GM21786 (cell line): ENCODE results near the gene KLHL36.
"Not testable (repeated sequence)": the region's sequence is repeated elsewhere in the genome, so short reads cannot be mapped to it uniquely, and the experiment has no call there.

Source experiments
- ATAC-seq: cut with Tn5 transposase; IDR thresholded peaks from one replicate; pipeline ENCODE4 v1.9.1; 2021; ENCODE audit not compliant: unreplicated experiment

The KLHL36 gene

DNA sequence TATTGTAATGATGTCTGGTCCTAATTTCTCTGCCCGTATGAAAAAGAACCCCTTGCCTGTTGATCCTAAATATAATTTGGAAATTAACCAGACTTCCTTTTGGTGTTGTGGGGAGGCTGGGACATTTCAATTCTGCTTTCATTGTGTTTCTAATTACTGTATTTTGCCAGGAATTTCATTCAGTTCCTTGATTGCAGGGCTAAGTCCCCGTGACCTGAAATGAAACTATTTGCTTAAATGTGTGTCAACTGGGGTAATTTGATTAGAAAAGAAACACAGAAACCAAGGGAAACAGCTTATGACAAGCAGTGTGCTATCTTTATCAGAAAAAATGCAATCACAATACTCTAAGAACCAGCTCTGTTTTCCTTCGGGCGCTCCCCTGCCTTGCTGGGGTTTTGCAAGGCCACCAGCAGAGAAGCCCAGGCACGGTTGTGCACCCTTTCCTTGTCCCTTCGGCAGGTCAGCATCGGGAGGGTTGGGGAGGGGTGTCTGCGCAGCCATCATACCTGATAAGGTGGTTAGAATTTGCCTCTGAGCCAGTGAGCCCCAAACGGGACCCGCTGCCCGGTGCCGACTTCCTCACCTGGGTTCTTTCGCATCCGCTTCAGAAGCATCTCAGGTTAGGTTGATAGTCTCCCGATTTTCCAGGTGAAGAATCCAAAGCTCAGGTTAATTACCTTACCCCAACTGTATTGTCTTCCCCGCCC is 19.4 kb downstream of the KLHL36 start:
- no peak for ATAC-seq

DNA sequence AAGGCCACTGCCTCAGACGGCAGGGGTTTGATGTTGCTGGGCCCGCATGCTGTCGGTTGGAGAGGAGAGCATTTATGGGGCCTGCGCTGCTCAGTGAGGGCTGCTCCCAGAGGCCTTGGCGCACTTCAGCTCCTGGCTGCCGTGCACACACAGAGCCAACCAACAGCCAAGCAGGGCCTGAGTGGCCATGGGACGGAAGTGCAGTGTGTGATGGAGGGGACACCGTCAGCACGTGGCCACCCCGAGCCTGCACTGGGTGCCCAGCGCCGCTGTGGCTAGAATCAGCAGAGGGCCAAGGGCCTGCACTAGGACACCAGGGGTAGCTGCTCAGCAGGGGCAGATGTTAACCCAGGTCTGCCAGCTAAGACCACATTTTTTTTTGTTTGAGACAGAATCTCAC is 21.8 kb downstream of the KLHL36 start:
- ATAC-seq, result no peak

DNA sequence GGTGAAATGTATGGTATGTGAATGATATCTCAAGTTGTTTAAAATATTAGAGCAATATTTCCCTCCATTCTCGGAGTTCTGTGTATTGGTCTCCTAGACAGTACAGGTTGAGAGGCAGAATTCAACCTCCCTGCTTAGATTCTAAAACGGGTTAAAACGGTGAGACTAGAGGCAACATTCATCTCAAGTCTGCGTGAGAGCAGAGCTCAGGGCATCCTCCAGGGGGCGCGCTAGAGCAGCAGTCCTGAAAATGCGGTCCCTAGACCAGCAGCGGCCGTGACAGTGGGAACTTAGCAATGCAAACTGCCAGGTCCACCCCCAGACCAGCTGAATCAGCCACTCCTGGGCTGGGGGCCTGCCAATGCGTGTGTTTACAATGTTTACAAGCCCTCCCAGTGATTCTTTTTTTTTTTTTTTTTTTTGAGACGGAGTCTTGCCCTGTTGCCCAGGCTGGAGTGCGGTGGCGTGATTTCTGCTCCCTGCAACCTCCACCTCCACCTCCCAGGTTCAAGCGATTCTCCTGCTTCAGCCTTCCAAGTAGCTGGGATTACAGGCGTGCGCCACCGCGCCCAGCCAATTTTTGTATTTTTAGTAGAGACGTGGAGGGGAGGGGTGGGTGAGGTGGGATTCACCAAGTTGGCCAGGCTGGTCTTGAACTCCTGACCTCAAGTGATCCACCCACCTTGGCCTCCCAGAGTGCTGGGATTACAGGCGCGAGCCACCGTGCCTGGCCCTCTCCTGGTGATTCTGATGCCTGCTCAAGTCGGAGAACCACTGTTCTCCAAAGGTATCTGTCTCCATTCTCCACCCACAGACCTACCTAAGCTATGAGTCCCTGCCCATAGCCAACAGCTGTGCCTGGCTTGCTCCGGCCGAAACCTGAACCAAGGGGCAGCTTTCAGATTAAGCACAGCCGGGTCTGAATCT is 24.2 kb downstream of the KLHL36 start:
- no peak for ATAC-seq

DNA sequence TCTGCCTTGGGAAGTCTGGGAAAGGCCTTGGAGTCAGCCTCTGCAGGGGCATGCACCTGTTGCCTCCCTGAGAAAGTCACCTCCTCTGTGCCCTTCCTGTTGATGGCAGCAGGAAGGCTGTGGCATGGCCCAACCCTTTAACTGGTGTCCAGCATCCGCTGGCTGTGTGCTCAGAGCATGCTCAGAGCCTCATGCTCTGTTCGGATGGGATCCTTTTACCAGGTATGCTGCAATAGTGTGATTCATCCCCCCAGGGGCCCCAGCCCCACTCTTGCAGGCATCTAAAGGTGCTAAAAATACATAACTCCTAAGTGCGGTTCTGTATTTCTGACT is 24.9 kb downstream of the KLHL36 start:
- ATAC-seq, result no peak

DNA sequence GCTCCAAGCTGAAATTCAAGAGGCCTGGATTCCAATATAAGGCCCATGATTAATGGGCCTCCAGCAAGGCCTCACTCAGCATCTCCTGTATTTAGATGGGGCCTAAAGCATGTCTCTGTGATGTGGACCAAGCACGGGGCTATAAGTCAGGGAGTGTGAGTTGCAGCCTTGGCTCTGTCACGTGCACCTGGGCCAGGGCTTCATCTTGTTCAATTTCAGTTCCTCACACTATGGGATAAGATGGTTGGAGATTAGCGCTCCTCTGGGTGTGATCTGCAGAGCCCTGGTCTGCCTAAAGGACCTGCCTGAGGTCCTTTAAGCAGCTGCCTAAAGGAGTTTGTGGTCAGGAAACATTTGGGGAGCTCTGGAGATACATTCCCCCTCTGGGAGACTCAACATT is 25.2 kb downstream of the KLHL36 start:
- no peak for ATAC-seq

DNA sequence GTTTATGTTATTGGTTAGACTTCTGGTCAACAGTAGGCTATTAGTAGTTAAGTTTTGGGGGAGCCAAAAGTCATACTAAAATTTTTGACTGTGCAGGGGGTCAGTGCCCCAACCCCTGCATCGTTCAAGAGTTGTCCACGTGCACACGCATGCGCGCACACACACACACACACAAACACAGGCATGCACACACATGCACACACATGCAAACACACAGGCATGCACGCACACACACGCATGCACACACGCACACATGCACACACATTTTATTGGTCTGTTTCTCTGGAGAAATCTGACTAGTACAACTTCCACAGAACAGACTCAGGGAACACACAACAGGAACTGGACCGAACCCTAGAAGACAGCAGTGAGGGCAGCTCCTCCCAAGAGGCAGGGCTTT is 27.1 kb downstream of the KLHL36 start:
- no peak for ATAC-seq

DNA sequence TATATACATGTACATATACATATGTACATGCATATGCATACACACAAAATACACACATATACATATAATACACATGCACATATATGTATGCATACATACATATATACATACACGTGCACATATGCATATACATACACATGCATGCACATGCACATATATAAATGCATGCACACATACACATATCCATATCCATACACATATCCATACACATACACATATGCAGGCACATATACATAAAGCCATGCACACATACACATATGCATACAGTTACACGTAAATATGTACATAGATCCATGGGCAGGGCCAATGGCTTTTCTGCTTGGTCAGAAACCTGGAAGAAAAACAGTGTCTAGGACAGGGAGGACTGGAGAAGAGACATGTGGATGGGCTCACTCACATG is 27.6 kb downstream of the KLHL36 start:
- no peak for ATAC-seq

DNA sequence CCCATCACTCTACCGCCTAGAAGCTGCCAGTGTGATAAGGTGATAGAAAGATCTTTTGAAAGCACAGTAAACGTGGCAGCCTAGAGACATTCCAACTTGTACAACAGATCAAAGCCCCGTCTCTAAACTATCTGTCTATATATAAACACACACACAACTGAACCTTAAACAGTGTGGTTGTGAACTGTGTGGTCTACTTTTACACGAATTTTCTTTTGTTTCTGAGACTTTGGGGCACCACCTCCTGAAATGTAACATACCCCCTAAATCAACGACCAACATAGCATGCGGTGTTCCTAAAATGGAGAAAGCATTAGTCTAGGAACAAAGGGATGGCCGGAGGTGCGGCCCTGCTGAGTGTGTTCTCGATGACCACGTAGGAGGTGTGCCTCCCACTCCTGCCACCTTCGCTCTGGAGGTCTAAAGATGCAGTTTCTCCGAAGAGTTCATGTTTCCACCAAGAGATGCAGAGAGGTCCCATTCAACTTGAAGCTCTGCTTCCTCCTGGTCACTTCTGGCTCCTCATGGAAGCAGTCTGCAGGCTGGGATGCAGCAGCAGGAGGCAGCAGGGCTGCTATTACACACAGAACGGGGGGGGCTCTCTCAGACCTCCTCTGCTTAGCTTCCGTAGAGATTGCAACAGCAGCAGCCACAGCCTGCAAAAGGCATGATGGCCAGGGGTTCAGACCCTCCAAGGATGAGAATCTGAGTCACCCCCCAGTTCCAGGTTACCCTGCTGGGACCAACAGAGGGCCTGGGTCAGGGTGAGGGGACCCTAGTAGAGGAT is 28.9 kb downstream of the KLHL36 start:
- ATAC-seq, result no peak

DNA sequence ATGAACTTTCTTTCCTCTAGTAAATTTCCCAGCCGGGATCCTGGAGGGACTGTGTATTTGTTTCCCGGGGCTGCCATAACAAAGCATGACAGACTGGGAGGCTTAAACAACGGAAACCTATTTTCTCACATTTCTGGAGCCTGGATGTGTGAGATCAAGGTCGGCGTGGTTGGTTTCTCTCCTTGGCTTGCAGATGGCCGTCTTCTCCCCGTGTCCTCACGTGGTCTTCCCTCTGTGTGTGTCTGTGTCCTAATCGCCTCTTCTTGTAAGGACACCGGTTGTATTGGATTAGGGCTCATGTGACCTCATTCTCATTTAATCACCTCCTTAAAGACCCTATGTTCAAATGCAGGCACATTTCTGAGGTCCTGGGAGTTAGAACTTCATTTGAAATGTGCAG is 29.5 kb downstream of the KLHL36 start:
- ATAC-seq, result no peak

DNA sequence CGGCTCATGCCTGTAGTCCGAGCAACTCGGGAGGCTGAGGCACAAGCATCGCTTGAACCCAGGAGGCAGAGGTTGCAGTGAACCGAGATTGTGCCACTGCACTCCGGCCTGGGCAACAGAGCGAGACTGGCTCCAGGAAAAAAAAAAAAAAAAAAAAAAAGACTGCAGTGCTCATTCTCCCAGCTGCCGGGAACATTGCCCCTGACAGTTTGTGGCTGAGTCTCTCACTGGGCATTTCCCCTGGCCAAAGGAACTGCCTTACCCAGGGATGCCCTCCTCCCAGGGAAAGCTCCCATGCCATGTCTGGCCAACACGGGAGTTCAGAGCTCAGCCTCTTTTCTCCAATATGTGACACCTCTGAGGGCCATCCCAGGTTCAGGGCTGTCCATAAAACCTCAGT is 30.2 kb downstream of the KLHL36 start:
- no peak for ATAC-seq

DNA sequence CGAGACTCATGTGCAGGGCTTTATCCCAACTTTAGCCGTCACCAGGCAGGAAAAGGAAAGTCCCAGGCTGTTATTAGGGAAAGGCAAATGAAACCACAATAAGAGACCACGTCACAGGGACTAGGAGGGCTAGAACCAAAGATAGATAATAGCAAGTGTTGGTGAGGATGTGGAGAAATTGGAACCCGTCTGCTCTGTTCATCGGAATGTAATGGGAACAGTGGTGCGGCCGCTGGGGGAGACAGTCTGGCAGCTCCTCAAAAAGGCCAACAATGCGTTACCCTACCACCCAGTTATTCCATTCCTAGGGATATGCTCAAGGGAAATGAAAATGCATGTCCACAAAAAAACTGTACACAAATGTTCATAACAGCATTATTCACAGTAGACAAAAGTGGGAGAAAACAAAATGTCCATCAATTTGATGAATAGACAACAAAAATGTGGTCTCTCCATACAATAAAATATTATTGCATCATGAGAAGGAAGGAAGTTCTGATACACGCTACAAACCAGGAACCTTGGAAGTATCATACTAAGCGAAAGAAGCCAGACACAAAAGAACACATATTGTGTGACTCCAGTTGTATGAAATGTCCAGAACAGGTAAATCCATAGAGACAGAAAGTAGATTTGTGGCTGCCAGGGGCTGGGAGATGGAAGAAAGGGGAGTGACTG is 32.0 kb downstream of the KLHL36 start:
- no peak for ATAC-seq

DNA sequence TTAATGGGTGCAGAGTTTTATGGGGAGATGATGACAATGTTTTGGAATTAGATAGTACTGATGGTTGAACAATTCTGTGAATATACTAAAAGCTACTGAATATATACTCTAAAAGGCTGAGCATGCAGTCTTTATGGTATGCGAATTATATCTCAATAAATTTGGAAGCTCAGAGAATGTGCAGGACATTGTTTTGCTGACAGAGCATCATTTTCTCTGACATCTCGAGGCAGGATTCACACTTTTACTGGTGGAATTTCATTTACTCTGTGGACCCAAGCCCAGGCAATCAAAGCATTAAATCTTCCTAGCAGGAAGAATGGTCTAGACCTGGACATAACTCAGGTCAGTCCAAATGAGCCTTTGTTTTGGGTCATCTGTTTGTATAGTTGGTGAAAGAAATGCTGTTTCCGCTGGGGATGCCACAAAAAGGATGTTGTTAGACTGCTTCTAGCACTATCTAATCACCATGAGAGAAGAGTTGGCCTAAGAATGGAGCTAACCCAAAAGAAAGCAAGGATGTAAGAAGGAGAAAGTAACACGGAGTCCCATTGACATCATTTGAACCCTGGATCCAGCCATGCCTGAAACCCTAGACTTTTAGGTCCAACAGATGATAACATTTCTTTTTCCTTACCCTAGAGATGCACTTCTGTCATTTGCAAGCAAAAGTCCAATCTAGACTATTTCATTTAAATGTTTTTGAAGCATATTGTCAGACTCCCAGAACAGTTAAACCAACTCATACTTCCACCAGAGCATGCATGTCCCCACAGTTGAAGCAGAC is 32.7 kb downstream of the KLHL36 start:
- ATAC-seq, result no peak

DNA sequence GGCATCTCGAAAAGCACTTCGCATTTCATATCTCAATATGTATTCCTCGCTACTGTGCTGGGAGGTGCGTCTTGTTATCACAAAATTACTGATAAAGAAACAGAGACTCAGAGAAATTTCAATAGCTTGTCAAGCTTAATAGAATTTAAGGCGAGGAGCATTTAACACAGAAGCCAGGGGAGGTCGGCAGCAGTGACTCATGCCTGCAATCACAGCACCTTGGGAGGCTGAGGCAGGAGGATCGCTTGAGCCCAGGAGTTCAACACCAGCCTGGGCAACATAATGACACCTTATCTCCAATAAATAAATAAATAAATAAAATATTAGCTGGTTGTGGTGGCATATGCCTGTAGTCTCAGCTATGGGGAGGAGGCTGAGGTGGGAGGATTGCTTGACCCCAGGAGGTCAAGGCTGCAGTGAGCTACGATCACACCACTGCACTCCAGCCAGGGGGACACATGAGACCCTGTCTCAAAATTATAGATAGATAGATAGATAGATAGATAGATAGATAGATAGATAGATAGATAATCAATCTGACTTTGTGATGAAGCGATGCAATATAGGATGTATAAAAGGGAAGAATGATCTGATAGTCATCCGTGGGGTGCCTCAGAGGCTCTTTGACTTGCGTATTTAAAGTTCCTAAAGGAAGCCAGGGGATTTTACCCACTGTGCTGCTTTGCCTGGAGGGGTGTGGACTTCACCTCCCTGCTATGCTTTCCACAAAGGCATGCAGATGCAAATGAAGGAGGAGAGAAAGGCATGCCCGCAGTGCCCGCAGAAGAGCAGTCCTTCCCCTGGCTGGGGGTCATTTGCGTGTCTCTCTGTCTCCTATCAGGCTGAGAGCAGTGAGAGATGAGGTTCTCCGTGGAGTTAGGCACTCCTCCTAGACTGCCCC is 35.6 kb downstream of the KLHL36 start:
- no peak for ATAC-seq

DNA sequence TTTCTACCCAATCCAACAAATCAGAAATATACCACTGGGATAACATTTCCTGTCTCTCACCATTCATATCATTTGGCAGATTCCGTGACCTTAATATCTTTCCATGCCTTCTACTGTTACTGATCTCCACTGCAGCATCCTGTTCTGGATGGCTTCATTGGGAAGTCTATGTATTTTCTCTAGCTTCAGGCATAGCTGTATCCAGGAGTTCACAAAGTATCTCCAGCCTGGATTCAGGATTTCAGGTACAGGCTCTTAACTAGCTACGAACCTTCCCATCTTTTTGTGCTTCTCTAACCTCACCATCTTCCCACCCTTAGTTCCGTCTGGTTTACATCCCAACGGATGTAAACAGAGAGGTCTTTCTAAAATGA is 36.3 kb downstream of the KLHL36 start:
- ATAC-seq, result no peak

DNA sequence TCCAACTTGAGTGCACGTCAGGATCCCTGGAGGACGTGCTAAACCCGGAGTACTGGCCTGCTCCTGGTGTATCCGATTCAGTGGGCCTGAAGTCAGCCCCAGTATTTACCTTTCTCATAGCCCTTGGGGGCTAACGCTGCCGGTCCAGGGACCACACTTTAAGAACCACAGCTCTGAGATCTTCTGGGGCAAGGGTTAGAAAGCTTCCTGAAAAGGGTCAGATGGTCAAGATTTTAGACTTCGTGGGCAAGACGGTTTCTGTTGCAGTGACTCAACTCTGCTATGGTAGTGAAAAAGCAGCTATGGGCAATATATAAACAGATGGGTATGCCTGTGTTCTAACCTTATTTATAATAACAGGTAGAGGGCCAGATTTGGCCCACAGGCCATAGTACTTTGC is 36.9 kb downstream of the KLHL36 start:
- ATAC-seq, result no peak

DNA sequence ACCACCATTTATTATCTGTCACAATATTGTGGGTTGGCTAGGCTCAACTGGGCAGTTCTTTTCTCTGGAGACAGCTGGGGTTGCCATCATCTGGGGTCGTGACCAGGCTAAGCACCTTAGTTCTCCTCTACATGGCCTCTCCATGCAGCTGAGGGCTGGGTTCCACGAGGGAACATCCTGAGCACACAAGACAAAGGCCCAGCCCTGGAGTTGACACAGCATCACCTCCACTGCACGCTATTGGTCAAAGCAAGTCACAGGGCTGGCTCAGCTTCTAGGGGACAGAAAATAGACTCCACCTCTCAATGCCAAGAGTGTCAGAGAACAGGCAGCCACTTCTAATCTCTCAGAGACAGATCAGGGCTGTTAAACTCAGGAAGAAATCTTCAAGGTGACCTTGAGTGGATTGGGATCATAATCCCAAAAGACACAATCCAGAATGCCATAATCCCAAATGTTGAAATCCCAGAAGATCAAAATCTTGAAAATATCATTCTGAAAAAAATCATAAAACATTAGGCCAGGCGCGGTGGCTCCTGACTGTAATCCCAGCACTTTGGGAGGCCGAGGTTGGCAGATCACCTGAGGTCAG is 38.5 kb downstream of the KLHL36 start:
- ATAC-seq, result no peak

DNA sequence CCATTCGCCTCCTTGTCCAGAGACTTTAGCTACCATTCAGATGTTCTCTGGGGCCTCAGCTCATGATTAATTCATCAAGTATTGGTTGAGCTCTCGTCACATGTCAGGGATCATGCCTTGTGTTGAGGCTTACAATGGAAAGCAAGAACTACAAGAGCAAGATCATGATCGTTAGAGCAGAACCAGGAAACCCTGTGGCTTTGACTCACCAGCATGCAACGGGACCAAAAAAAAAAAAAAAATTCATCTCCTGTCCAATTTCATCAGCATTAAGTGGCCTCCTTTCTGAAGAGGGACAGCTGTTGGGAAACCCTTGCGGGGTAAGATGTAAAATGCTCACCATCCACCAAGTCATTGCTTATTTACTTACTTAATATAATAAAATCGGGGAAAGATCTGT is 39.4 kb downstream of the KLHL36 start:
- ATAC-seq, result peak; percentile 78

DNA sequence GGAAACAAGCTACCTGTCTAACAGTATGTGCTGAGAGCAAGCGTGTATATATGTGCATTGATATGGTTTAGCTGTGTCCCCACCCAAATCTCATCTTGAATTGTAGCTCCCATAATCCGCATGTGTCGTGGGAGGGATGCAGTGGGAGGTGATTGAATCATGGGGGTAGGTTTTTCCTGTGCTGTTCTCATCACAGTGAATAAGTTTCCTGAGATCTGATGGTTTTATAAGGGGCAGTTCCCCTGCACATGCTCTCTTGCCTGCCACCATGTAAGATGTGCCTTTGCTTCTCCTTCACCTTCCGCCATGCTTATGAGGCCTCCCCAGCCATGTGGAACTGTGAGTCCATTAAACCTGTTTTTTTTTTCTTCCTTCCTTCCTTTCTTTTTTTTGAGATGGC is 39.9 kb downstream of the KLHL36 start:
- ATAC-seq, result not testable (repeated sequence)

DNA sequence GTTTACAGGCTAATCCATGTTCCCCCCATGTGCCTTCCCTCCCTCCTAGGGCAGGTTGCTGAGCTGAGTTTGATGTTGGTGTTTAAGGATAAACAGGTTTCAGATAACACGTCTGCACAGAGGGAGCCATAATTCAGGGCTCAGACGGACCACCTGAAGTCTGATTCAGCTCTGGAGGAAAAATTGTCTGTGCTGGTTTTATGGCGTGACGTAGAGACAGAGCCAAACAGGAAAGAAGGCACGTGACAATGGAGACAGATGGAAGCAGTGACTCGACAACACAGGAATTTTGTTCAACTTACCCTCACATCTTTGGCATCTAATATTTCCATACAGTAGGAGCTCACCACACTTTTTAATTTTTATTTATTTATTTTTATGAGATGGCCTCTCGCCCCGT is 40.8 kb downstream of the KLHL36 start:
- ATAC-seq, result no peak
